B cell (primary cell): ENCODE results near the gene CD207. TPM values are rescaled to one million over a fixed set of nuclear protein-coding genes. Genes with fewer than 3 reads are reported as not detected.

Experiments
- ATAC-seq: fragments of 200-7000 bp; cut with Tn5 transposase; one replicate; pipeline ENCODE4 v1.10.0; 2021; ENCODE audit warnings: low read depth, mild to moderate bottlenecking, moderate number of reproducible peaks, moderate library complexity
- CTCF ChIA-PET: fragments of 350-600 bp; sonication (Branson Sonifier 250); formaldehyde crosslinking; loops from one replicate; lab custom pipeline; 2021; ENCODE audit warnings: antibody characterized with exemption, inconsistent platforms; lab: Charles Lee
- POLR2A ChIA-PET: fragments of 350-600 bp; sonication (Branson Sonifier 250); formaldehyde crosslinking; loops from one replicate; lab custom pipeline; 2021; ENCODE audit warnings: antibody characterized with exemption; lab: Charles Lee
- DNase-seq: peaks from one replicate; pipeline ENCODE4 v3.0.0; 2013
- H2AFZ ChIP-seq: 2 replicates; pipeline ENCODE4 v1.6.1; 2012; ENCODE audit warnings: mild to moderate bottlenecking, low read depth, low read length; ENCODE audit not compliant: insufficient read depth, poor library complexity, severe bottlenecking
- H3K27ac ChIP-seq, 2 donors: 1 replicate in 1 of 2; 2 replicates in 1 of 2; pipeline ENCODE4 v1.5.1; 2012 to 2013; ENCODE audit warnings: low read length in 2 of 2, mild to moderate bottlenecking in 2 of 2, moderate library complexity in 1 of 2
- H3K27me3 ChIP-seq, 4 experiments: fragments of 200-600 bp in 1 of 4; sonication (generic) in 1 of 4; replicated peaks in 1 of 4; 1 replicate in 2 of 4; 2 replicates in 2 of 4; pipeline versions ENCODE4 v1.6.1 to v1.7.0; 2013 to 2016; ENCODE audit warnings: low read length in 3 of 4, mild to moderate bottlenecking in 2 of 4, mixed read lengths in 1 of 4, moderate library complexity in 1 of 4; ENCODE audit not compliant: insufficient read depth in 4 of 4, control insufficient read depth in 3 of 4; ENCODE audit errors: control extremely low read depth in 1 of 4
- H3K36me3 ChIP-seq, 2 experiments: replicated peaks in 1 of 2; 1 replicate in 1 of 2; 2 replicates in 1 of 2; pipeline versions ENCODE4 v1.6.1 to v1.7.1; 2013; ENCODE audit warnings: low read length in 1 of 2; ENCODE audit not compliant: insufficient read depth in 2 of 2, control insufficient read depth in 1 of 2; ENCODE audit errors: control extremely low read depth in 1 of 2, extremely low read depth in 1 of 2
- H3K4me1 ChIP-seq, 2 donors: fragments of 200-600 bp in 1 of 2; sonication (generic) in 1 of 2; 1 replicate in 1 of 2; 2 replicates in 1 of 2; pipeline versions ENCODE4 v1.5.1 to v1.6.1; 2013 to 2017; ENCODE audit warnings: low read length in 2 of 2; ENCODE audit not compliant: control insufficient read depth in 2 of 2, insufficient read depth in 2 of 2
- H3K4me2 ChIP-seq: replicated peaks from 2 replicates; pipeline ENCODE3; 2012; ENCODE audit warnings: mild to moderate bottlenecking, low read depth, low read length; ENCODE audit not compliant: poor library complexity, severe bottlenecking
- H3K4me3 ChIP-seq, 5 experiments: fragments of 200-600 bp in 1 of 5; sonication (generic) in 1 of 5; 1 replicate in 3 of 5; 2 replicates in 2 of 5; pipeline versions ENCODE4 v1.5.1 to v1.7.0; 2011 to 2016; ENCODE audit warnings: low read length in 4 of 5, mild to moderate bottlenecking in 4 of 5, low read depth in 2 of 5, control low read depth in 1 of 5, moderate library complexity in 1 of 5; ENCODE audit not compliant: insufficient read depth in 1 of 5; ENCODE audit errors: control extremely low read depth in 1 of 5, extremely low read depth in 1 of 5
- H3K79me2 ChIP-seq: fragments of 200-600 bp; sonication (generic); one replicate; pipeline ENCODE4 v1.6.0; 2016; ENCODE audit warnings: low read length; ENCODE audit not compliant: control insufficient read depth, insufficient read depth
- H3K9ac ChIP-seq: fragments of 200-600 bp; sonication (generic); 2 replicates; pipeline ENCODE4 v1.6.1; 2017; ENCODE audit warnings: mild to moderate bottlenecking, low read length, moderate library complexity
- H3K9me3 ChIP-seq, 3 donors: one replicate each; pipeline versions ENCODE4 v1.6.1 to v1.7.1; 2013; ENCODE audit warnings: low read length in 2 of 3; ENCODE audit not compliant: control insufficient read depth in 2 of 3, insufficient read depth in 1 of 3; ENCODE audit errors: control extremely low read depth in 1 of 3
- H4K20me1 ChIP-seq: 2 replicates; pipeline ENCODE4 v1.6.0; 2012; ENCODE audit warnings: mild to moderate bottlenecking, low read length; ENCODE audit not compliant: insufficient read depth, control insufficient read depth, poor library complexity, severe bottlenecking
- H3K27ac Mint-ChIP-seq: one replicate; pipeline ENCODE4 v1.8.0; 2021; ENCODE audit warnings: mixed read lengths
- H3K27me3 Mint-ChIP-seq: one replicate; pipeline ENCODE4 v1.8.0; 2021; ENCODE audit warnings: mixed read lengths
- H3K4me1 Mint-ChIP-seq: one replicate; pipeline ENCODE4 v1.8.0; 2021; ENCODE audit warnings: mixed read lengths
- H3K4me3 Mint-ChIP-seq: one replicate; pipeline ENCODE4 v1.8.0; 2021; ENCODE audit warnings: mixed read lengths
- H3K9me3 Mint-ChIP-seq: one replicate; pipeline ENCODE4 v1.8.0; 2022; ENCODE audit warnings: mixed read lengths; ENCODE audit not compliant: insufficient read depth
- EZH2 ChIP-seq: IDR thresholded peaks from 2 replicates; pipeline ENCODE4 v1.6.1; 2012; ENCODE audit warnings: borderline replicate concordance, low read depth, mild to moderate bottlenecking, moderate library complexity, low read length; ENCODE audit not compliant: insufficient read depth, poor library complexity, severe bottlenecking
- WGBS: methylation state at CpG from one replicate; pipeline ENCODE4 v1.1.5; 2013; ENCODE audit warnings: missing lambda C conversion rate; ENCODE audit not compliant: insufficient coverage; 5-methylcytosine and 5-hydroxymethylcytosine counted together
- intact Hi-C: fragments of 100-400 bp; cut with micrococcal nuclease; formaldehyde crosslinking; loops from one replicate; pipeline ENCODE4 v1.10.0; 2022
- polyA plus RNA-seq: library from polyadenylated mRNA; depleted of rRNA; stranded (reverse); fragments of >200 nt; gene quantifications from 2 replicates; pipeline ENCODE4 v1.2.3, GENCODE V29; 2012
- total RNA-seq, 2 donors: library from RNA; stranded (reverse); fragments of 120-200 nt in 1 of 2; gene quantifications; 1 replicate in 1 of 2; 2 replicates in 1 of 2; pipeline versions ENCODE4 v1.2.3 to v1.2.4, GENCODE V29; 2013 to 2022
- TF ChIP-seq, protein P1 (sequence below): fragments of 200-600 bp; IDR thresholded peaks from one replicate; pipeline ENCODE4 v1.8.0; 2022; ENCODE audit warnings: antibody characterized with exemption, mild to moderate bottlenecking

The CD207 gene
- total and polyA plus RNA-seq, 2 donors (not counting 1 experiment from before 2014, with no cell fraction given), result not detected

- no peaks in the 10 kb centered on the region for H3K4me1 ChIP-seq
- no peak for DNase-seq
- no peaks in the 10 kb centered on the region for H4K20me1 ChIP-seq
- H3K9ac ChIP-seq, result no peak overlapping the region
- H3K27ac ChIP-seq, result no peak overlapping the region
- WGBS, result 20% methylated on average over 2 of the region's 4 CpGs
- Mint-ChIP-seq H3K4me3 (no peak overlapping the region), H3K9me3 (no peaks in the 10 kb centered on the region), H3K27ac (no peak overlapping the region), H3K4me1 (no peaks in the 10 kb centered on the region), H3K27me3 (peaks cover 7% of the 10 kb centered on the region)
- intact Hi-C loops, result no loop called here
- no peak for TF ChIP-seq EZH2
- TF ChIP-seq, protein P1, sequence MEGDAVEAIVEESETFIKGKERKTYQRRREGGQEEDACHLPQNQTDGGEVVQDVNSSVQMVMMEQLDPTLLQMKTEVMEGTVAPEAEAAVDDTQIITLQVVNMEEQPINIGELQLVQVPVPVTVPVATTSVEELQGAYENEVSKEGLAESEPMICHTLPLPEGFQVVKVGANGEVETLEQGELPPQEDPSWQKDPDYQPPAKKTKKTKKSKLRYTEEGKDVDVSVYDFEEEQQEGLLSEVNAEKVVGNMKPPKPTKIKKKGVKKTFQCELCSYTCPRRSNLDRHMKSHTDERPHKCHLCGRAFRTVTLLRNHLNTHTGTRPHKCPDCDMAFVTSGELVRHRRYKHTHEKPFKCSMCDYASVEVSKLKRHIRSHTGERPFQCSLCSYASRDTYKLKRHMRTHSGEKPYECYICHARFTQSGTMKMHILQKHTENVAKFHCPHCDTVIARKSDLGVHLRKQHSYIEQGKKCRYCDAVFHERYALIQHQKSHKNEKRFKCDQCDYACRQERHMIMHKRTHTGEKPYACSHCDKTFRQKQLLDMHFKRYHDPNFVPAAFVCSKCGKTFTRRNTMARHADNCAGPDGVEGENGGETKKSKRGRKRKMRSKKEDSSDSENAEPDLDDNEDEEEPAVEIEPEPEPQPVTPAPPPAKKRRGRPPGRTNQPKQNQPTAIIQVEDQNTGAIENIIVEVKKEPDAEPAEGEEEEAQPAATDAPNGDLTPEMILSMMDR, result no peak
- peaks cover 0 to 2% (median 0%) of the 10 kb centered on the region in 4 experiments for H3K27me3 ChIP-seq
- no peak overlapping the region for H3K4me3 ChIP-seq
- no peaks in the 10 kb centered on the region for H3K79me2 ChIP-seq
- ChIA-PET CTCF (no interaction called here), POLR2A (no interaction called here)
- no peaks in the 10 kb centered on the region for H3K9me3 ChIP-seq
- no peak overlapping the region for H2AFZ ChIP-seq
- no peak overlapping the region for H3K4me2 ChIP-seq
- no peak for ATAC-seq
- H3K36me3 ChIP-seq, result no peaks in the 10 kb centered on the region
Measured at GRCh38 chr2:70851704-70852103, 16.1 kb upstream of the CD207 start.

DNA sequence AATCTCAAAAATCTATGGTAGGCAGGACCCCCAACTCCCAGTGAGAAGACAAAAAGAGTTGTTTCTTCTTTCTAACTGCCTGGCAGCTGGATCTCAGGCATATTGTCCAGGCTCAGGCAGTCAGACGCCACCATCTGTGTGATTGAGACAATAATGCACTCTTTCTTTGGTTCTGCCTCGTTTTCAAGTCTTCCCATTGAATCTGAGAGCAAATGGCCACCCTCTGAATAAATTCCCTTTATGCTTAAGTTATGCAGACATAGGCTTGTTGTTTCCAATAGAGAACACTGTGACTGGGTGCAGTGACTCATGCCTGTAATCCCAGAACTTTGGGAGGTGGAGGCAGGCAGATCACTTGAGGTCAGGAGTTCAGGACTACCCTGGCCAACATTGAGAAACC is 15.3 kb upstream of the CD207 start:
- H3K9ac ChIP-seq, result no peak overlapping the region
- Mint-ChIP-seq H3K9me3 (no peaks in the 10 kb centered on the region), H3K27me3 (peaks cover 3% of the 10 kb centered on the region), H3K4me3 (no peak overlapping the region), H3K4me1 (no peaks in the 10 kb centered on the region), H3K27ac (no peak overlapping the region)
- H2AFZ ChIP-seq, result no peak overlapping the region
- POLR2A ChIA-PET, result no interaction called here
- H3K4me2 ChIP-seq, result no peak overlapping the region
- intact Hi-C loops, result no loop called here
- 89% methylated on average over 1 of the region's 2 CpGs for WGBS
- no peaks in the 10 kb centered on the region for H3K36me3 ChIP-seq
- H4K20me1 ChIP-seq, result no peaks in the 10 kb centered on the region
- DNase-seq (no peak), ATAC-seq (no peak)
- H3K9me3 ChIP-seq, result no peaks in the 10 kb centered on the region
- H3K27ac ChIP-seq, result no peak overlapping the region
- no peaks in the 10 kb centered on the region for H3K79me2 ChIP-seq
- CTCF ChIA-PET, result no interaction called here
- H3K4me3 ChIP-seq, result no peak overlapping the region
- no peak for TF ChIP-seq EZH2
- TF ChIP-seq, protein P1, result no peak
- peaks cover 0 to 2% (median 0%) of the 10 kb centered on the region in 4 experiments for H3K27me3 ChIP-seq
- H3K4me1 ChIP-seq, result no peaks in the 10 kb centered on the region
